Retinal pigment epithelial cell (primary cell): ENCODE data around the gene NCAPD3.
"Not testable (repeated sequence)": the region's sequence is repeated elsewhere in the genome, so short reads cannot be mapped to it uniquely, and the experiment has no call there.

Experiments used
- DNase-seq: peaks from one replicate; pipeline ENCODE4 v3.0.0-alpha.2; 2010; ENCODE audit warnings: low read depth
- H3K4me3 ChIP-seq: 2 replicates; pipeline ENCODE4 v1.5.1; 2011; ENCODE audit warnings: mild to moderate bottlenecking, low read length, control low read depth, moderate library complexity
- CTCF ChIP-seq: conservative IDR thresholded peaks from 2 replicates; pipeline ENCODE4 v1.5.1; 2011; ENCODE audit warnings: low read depth, low read length, control low read depth, inconsistent platforms

Gene NCAPD3

GRCh38 chr11:134260983-134261382, 37.2 kb upstream of the NCAPD3 start:
- no peak overlapping the region for H3K4me3 ChIP-seq
- DNase-seq = no peak
- no peak for TF ChIP-seq CTCF

- TF ChIP-seq CTCF = no peak
- no peak for DNase-seq
- H3K4me3 ChIP-seq = no peak overlapping the region
These were observed 36.7 kb upstream of the NCAPD3 start for GRCh38 chr11:134260503-134260902.

DNA sequence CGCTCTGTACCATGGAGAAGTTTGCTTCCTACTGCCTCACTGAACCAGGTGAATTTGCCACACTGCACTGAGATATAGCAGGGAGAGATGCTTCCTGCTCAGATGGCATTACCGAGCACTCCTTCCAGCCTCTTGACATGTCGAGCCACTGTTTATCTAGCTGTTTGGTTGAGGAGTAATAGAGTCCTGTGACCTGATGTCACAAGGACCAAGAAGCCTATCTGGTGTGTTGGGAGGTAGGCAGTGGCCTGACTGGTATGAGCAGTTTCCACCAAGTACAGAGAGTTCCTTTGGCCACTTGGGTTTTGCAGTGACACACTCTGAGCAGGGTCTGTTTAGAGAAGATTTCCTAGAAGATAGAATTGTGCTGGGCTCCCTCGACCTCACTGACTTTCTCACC, 34.8 kb upstream of the NCAPD3 start:
- TF ChIP-seq CTCF = no peak
- no peak overlapping the region for H3K4me3 ChIP-seq
- no peak for DNase-seq

GRCh38 chr11:134257101-134257500, 33.3 kb upstream of the NCAPD3 start:
- DNase-seq = no peak
- H3K4me3 ChIP-seq = no peak overlapping the region
- TF ChIP-seq CTCF = no peak

DNA sequence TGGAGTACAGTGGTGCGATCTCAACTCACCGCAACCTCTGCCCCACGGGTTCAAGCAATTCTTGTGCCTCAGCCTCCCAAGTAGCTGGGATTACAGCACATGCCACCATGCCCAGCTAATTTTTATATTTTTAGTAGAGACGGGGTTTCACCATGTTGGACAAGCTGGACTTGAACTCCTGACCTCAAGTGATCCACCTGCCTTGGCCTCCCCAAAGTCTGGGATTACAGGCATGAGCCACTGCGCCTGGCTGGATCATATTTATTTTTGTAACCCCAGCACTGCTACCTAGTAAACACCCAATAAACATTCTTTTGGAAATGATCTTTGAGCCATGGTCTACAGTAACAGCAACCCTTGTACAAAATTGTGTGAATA, 31.4 kb upstream of the NCAPD3 start:
- DNase-seq, H3K4me3 ChIP-seq: not testable (repeated sequence)

- no peak for TF ChIP-seq CTCF
- H3K4me3 ChIP-seq = peak overlapping the region; percentile 99
These were observed 30.8 kb upstream of the NCAPD3 start for GRCh38 chr11:134254433-134255183.

GRCh38 chr11:134253188-134253993, 29.6 kb upstream of the NCAPD3 start, which contains the start of the genes ACAD8 and THYN1:
Gene ACAD8 (plus strand): TSS chr11:134253568. CDS start chr11:134253601, 33 bp downstream.
Gene THYN1 (minus strand): TSS chr11:134253352. CDS start chr11:134252882, 470 bp downstream.
- DNase-seq = peak; percentile 89
- peak within 1 kb of the TSS; percentile 99 for H3K4me3 ChIP-seq
- peak; percentile 7 for TF ChIP-seq CTCF

More at GRCh38 chr11:134254433-134255183, 30.8 kb upstream of the NCAPD3 start:
- DNase-seq = no peak
